ENCODE data around the gene SRPK1. TPM values are rescaled to one million over a fixed set of nuclear protein-coding genes. Genes with fewer than 3 reads are reported as not detected.

Gene SRPK1
- total and polyA plus RNA-seq, 2 of the 8 experiments (the other 6 are each of a cell fraction or from before 2014, with no cell fraction given), result 25.7 to 116 TPM

GRCh38 chr6:35955071-35955470 lies 34.2 kb upstream of the SRPK1 start (continued):
- no peak for TF ChIP-seq SP1 (IDR thresholded peaks at IDR 0.05; ENCODE audit: low read depth, low read length)
- no peak for TF ChIP-seq ATF2 (IDR thresholded peaks at IDR 0.05; ENCODE audit: low read length)
- TF ChIP-seq SP2 (IDR thresholded peaks at IDR 0.05; ENCODE audit: low read length), result no peak
